ENCODE measurements around the gene AICDA. TPM values are rescaled to one million over a fixed set of nuclear protein-coding genes. Genes with fewer than 3 reads are reported as not detected.
A peak's percentile ranks its signal among the peaks of the same experiment; 100 is the strongest.

The AICDA gene
- 18.8 and 19.1 TPM in 2 replicates for total RNA-seq (2013; cell fraction: nucleolus; rRNA removed)
- total RNA-seq (2014; rRNA removed) = 16.1 and 17.1 TPM in 2 replicates
- 13.2 and 14.2 TPM in 2 replicates for total RNA-seq (2014; rRNA removed; fragmentation: Illumina TruSeq; extraction: Trizol)
- total RNA-seq (2021) = 11.5 and 12.7 TPM in 2 replicates
- polyA plus RNA-seq (2011; ENCODE audit: low read depth) = 19.8 TPM
- 20.5 and 22.4 TPM in 2 replicates for polyA plus RNA-seq (2011; rRNA removed)
- polyA plus RNA-seq (2011; cell fraction: cytosol; rRNA removed) = 42.5 and 45.1 TPM in 2 replicates
- polyA plus RNA-seq (2011; cell fraction: nucleus; rRNA removed) = 8.7 and 12.1 TPM in 2 replicates
- 28.0 and 44.1 TPM in 2 replicates for polyA plus RNA-seq (2012)
- polyA plus RNA-seq (2014; fragmentation: Illumina TruSeq; extraction: Trizol) = 12.5 and 17.0 TPM in 2 replicates
- polyA plus RNA-seq (2014; fragmentation: Nextera tagmentation; extraction: Ambion mirVana) = 1 to 10 TPM; 9.4 to 9.6 TPM
- 18.1 and 23.0 TPM in 2 replicates for polyA plus RNA-seq (2014; rRNA removed)
- 10 to 100 TPM; 24.0 to 24.9 TPM for polyA plus RNA-seq (2016; fragmentation: Nextera tagmentation; extraction: Ambion mirVana)
- 23.8 and 48.9 TPM in 2 replicates for polyA minus RNA-seq (2011; rRNA and poly(A)+ RNA removed)
- polyA minus RNA-seq (2011; cell fraction: cytosol; rRNA and poly(A)+ RNA removed) = 8.6 and 10.3 TPM in 2 replicates
- 4.5 and 8.8 TPM in 2 replicates for polyA minus RNA-seq (2011; cell fraction: nucleus; rRNA and poly(A)+ RNA removed)
- Bru-seq, nascent RNA = percentile 97 among the genes with signal in this experiment
- BruChase-seq, experiment 1, labeled RNA remaining after a 6-hour chase = percentile 88 among the genes with signal in this experiment
- percentile 95 among the genes with signal in this experiment for BruChase-seq, experiment 2, labeled RNA remaining after a 2-hour chase
- long read RNA-seq, experiment 1, transcript AICDA-201 (5 exons, 2,819 nt) = major isoform, 12 of 23 reads
- long read RNA-seq, experiment 1, transcript AICDA-202 (5 exons, 667 nt) = minor isoform, 5 of 23 reads
- long read RNA-seq, experiment 1, partial matches to known transcripts = 1 of 23 reads
- long read RNA-seq, experiment 1, other reads (novel, unspliced or antisense) = 3 of 23 reads
- long read RNA-seq, experiment 2, transcript AICDA-206 (4 exons, 923 nt) = minor isoform, 6 of 176 reads
- long read RNA-seq, experiment 2, transcript AICDA-201 (5 exons, 2,819 nt) = major isoform, 110 of 176 reads
- long read RNA-seq, experiment 2, transcript AICDA-202 (5 exons, 667 nt) = minor isoform, 40 of 176 reads
- long read RNA-seq, experiment 2, partial matches to known transcripts = 2 of 176 reads
- long read RNA-seq, experiment 2, other reads (novel, unspliced or antisense) = 18 of 176 reads

DNA sequence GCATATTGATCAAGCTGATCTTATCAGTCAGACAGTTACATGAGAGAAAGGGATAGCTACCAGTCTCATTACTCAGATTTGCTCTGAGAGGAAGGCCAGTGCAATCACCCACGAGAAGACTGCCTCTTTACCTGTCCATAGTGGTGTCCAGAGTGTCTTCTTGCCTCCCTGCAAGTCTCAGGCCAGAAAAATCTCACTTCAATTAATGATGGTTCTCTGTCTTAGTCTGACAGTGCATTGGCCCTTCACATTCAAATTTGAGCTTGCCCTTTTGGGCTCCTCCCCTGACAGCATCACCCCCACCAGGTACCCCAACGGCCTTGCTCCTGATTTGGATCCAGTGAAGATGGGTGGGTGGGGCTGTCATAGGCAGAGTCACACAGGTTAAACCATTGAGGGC is at the start of gene AICDA:
AICDA (minus strand) TSS at position 231 of the 400 bp plus-strand sequence; CDS start at position 139, 92 bp downstream.
- ATAC-seq (peak; percentile 52), FAIRE-seq (no peak), DNase-seq (ENCODE audit: low read depth, low spot score) (no peak)
- no TSS peak for BruUV-seq (replicated peaks)
- in situ Hi-C loops (cut with MboI) (no loop called here), intact Hi-C loops (cut with micrococcal nuclease; ENCODE audit: unreplicated experiment) (no loop called here)
- Histone ChIP-seq H3K27me3 (replicated peaks in 1 of 2; ENCODE audit: control insufficient read depth in 2 of 2, insufficient read depth in 2 of 2, low read length in 1 of 2) (no peaks in the 10 kb centered on the region), H3K4me2 (ENCODE audit: control insufficient read depth, insufficient read depth) (peak within 1 kb of the TSS; percentile 72), H2AFZ (ENCODE audit: control insufficient read depth, low read depth, low read length) (peak within 1 kb of the TSS; percentile 28), H3K79me2 (ENCODE audit: control insufficient read depth, insufficient read depth, low read length) (peaks cover 9% of the 10 kb centered on the region), H3K4me1 (ENCODE audit: control insufficient read depth, insufficient read depth, low read length) (peaks cover 30% of the 10 kb centered on the region), H3K4me3 (no peak within 1 kb of the TSS; the same call in 1 of the 2 replicates), H3K9me3 (replicated peaks; ENCODE audit: control insufficient read depth, insufficient read depth, low read length) (no peaks in the 10 kb centered on the region; the same call in 2 of the 3 replicates), H3K27ac (ENCODE audit: control insufficient read depth, insufficient read depth) (peak within 1 kb of the TSS; percentile 59; the same call in 1 of the 2 replicates), H4K20me1 (ENCODE audit: control insufficient read depth, insufficient read depth) (no peaks in the 10 kb centered on the region), H3K9ac (ENCODE audit: control insufficient read depth, insufficient read depth, low read length) (peak within 1 kb of the TSS; percentile 40), H3K36me3 (ENCODE audit: control insufficient read depth in 2 of 2, insufficient read depth in 2 of 2, low read length in 1 of 2) (no peaks in the 10 kb centered on the region)
- ChIA-PET CTCF (interaction anchor here (0.6 to 7.7 kb wide), 11 partner anchors 10 to 426 kb away, joined by 3 to 148 read pairs (median 5); partner anchors contain the start of gene CLEC4E), RAD21 (ENCODE audit: unreplicated experiment) (interaction anchor here (1.6 to 6.2 kb wide), 5 partner anchors 10 to 69 kb away, joined by 5 to 81 read pairs (median 9); no protein-coding TSS in a partner anchor), SMC1A (ENCODE audit: uncharacterized antibody, unreplicated experiment) (interaction anchor here (0.6 to 7.0 kb wide), 9 partner anchors 10 to 679 kb away, joined by 3 to 89 read pairs (median 11); no protein-coding TSS in a partner anchor), POLR2A (interaction anchor here (0.8 to 3.8 kb wide), 4 partner anchors 10 to 32 kb away, joined by 4 to 19 read pairs (median 9); no protein-coding TSS in a partner anchor)
- WGBS (ENCODE audit: insufficient coverage, insufficient replicate concordance, low lambda C conversion rate, missing lambda C conversion rate) = 0% methylated on average over 2 of the region's 2 CpGs
- no peak for TF ChIP-seq HDAC6 (IDR thresholded peaks at IDR 0.05; ENCODE audit: unreplicated experiment)
- TF ChIP-seq MTA3 (IDR thresholded peaks at IDR 0.05; ENCODE audit: borderline replicate concordance, low read length) = no peak
- TF ChIP-seq, protein P1, sequence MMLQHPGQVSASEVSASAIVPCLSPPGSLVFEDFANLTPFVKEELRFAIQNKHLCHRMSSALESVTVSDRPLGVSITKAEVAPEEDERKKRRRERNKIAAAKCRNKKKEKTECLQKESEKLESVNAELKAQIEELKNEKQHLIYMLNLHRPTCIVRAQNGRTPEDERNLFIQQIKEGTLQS (IDR thresholded peaks at IDR 0.05; ENCODE audit: borderline replicate concordance, extremely low read depth, low read depth, low read length) = no peak
- TF ChIP-seq ZZZ3 (IDR thresholded peaks at IDR 0.05; ENCODE audit: control insufficient read depth, insufficient read length, low read depth) = no peak
- TF ChIP-seq SP1 (IDR thresholded peaks at IDR 0.05; ENCODE audit: low read depth, low read length) = no peak
- TF ChIP-seq IRF4 (IDR thresholded peaks at IDR 0.05; ENCODE audit: low read depth, low read length) = no peak
- TF ChIP-seq SIN3A (IDR thresholded peaks at IDR 0.05; ENCODE audit: low read depth, low read length) = no peak
- TF ChIP-seq, protein P2, sequence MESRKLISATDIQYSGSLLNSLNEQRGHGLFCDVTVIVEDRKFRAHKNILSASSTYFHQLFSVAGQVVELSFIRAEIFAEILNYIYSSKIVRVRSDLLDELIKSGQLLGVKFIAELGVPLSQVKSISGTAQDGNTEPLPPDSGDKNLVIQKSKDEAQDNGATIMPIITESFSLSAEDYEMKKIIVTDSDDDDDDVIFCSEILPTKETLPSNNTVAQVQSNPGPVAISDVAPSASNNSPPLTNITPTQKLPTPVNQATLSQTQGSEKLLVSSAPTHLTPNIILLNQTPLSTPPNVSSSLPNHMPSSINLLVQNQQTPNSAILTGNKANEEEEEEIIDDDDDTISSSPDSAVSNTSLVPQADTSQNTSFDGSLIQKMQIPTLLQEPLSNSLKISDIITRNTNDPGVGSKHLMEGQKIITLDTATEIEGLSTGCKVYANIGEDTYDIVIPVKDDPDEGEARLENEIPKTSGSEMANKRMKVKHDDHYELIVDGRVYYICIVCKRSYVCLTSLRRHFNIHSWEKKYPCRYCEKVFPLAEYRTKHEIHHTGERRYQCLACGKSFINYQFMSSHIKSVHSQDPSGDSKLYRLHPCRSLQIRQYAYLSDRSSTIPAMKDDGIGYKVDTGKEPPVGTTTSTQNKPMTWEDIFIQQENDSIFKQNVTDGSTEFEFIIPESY (IDR thresholded peaks at IDR 0.05) = no peak
- no peak for TF ChIP-seq NR2F1 (conservative IDR thresholded peaks at IDR 0.05)
- TF ChIP-seq SMARCA5 (IDR thresholded peaks at IDR 0.05) = no peak
- TF ChIP-seq, protein P3, sequence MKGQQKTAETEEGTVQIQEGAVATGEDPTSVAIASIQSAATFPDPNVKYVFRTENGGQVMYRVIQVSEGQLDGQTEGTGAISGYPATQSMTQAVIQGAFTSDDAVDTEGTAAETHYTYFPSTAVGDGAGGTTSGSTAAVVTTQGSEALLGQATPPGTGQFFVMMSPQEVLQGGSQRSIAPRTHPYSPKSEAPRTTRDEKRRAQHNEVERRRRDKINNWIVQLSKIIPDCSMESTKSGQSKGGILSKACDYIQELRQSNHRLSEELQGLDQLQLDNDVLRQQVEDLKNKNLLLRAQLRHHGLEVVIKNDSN (IDR thresholded peaks at IDR 0.05; ENCODE audit: borderline replicate concordance, extremely low read length, insufficient read depth, low read depth, low read length) = no peak
- no peak; the same call in 1 of the 2 replicates for TF ChIP-seq RUNX3 (IDR thresholded peaks at IDR 0.05; ENCODE audit: low read length)
- no peak for TF ChIP-seq RELA (IDR thresholded peaks at IDR 0.05; ENCODE audit: borderline replicate concordance, partially characterized antibody)
- TF ChIP-seq LARP7 (IDR thresholded peaks at IDR 0.05) = no peak
- no peak for TF ChIP-seq BCL11A (IDR thresholded peaks at IDR 0.05; ENCODE audit: low read depth, low read length)
- no peak for TF ChIP-seq ELK1 (IDR thresholded peaks at IDR 0.05; ENCODE audit: low read depth, low read length)

All from GM12878 (cell line).